A549 (cell line): ENCODE measurements around the gene YLPM1.

Experiments
- CTCF ChIP-seq: fragments of >200 bp; sonication (Bioruptor Twin); formaldehyde crosslinking; IDR thresholded peaks from 3 replicates; pipeline ENCODE4 v1.5.1; 2016
- ELK1 ChIP-seq: fragments of 150-350 bp; IDR thresholded peaks from 2 replicates; pipeline ENCODE4 v1.6.1; 2014; ENCODE audit warnings: low read depth, mild to moderate bottlenecking, low read length
- FOXS1 ChIP-seq: fragments of 250-450 bp; sonication (Bioruptor Pico); IDR thresholded peaks from 2 replicates; pipeline ENCODE4 v1.5.0; 2020; ENCODE audit warnings: mild to moderate bottlenecking, moderate library complexity
- JUN ChIP-seq, 2 experiments: fragments of >200 bp; sonication (Bioruptor Twin); formaldehyde crosslinking; IDR thresholded peaks; 2 replicates in 1 of 2; 3 replicates in 1 of 2; pipeline ENCODE4 v1.6.1; 2016 to 2017
- MAFK ChIP-seq: fragments of 450-650 bp; IDR thresholded peaks from 2 replicates; pipeline ENCODE4 v1.6.1; 2014; ENCODE audit not compliant: partially characterized antibody
- MAX ChIP-seq: IDR thresholded peaks from 2 replicates; pipeline ENCODE4 v1.6.1; 2012
- POLR2A ChIP-seq: IDR thresholded peaks from 2 replicates; pipeline ENCODE4 v1.6.1; 2012; ENCODE audit warnings: mild to moderate bottlenecking, low read length
- RAD21 ChIP-seq, 2 experiments: fragments of >200 bp in 1 of 2; sonication (Bioruptor Twin) in 1 of 2; formaldehyde crosslinking in 1 of 2; IDR thresholded peaks in 1 of 2; conservative IDR thresholded peaks in 1 of 2; 2 replicates in 1 of 2; 3 replicates in 1 of 2; pipeline ENCODE4 v1.6.1; 2012 to 2018; ENCODE audit warnings: inconsistent platforms in 1 of 2
- RCOR1 ChIP-seq: fragments of 150-350 bp; IDR thresholded peaks from 2 replicates; pipeline ENCODE4 v1.6.1; 2014; ENCODE audit warnings: antibody characterized with exemption, low read length, low read depth
- SMC3 ChIP-seq: fragments of >200 bp; sonication (Bioruptor Twin); formaldehyde crosslinking; IDR thresholded peaks from 3 replicates; pipeline ENCODE4 v1.6.1; 2018; ENCODE audit warnings: inconsistent platforms
- TP53 ChIP-seq: fragments of 250-450 bp; sonication (Bioruptor Pico); IDR thresholded peaks from 2 replicates; pipeline ENCODE4 v1.5.0; 2021; ENCODE audit warnings: mild to moderate bottlenecking, moderate library complexity
- ZNF302 ChIP-seq: fragments of 250-450 bp; sonication (Bioruptor Pico); IDR thresholded peaks from 2 replicates; pipeline ENCODE4 v1.9.0; 2021; ENCODE audit warnings: inconsistent platforms, mild to moderate bottlenecking, moderate library complexity

- TF ChIP-seq JUN (IDR thresholded peaks at IDR 0.05) (no peak), POLR2A (no peak), CTCF (no peak), ZNF302 (CRISPR knock-in tag) (no peak), RAD21 (conservative IDR thresholded peaks at IDR 0.05 in 1 of 2, IDR thresholded peaks at IDR 0.05 in 1 of 2) (no peak), MAFK (no peak), RCOR1 (no peak), SMC3 (no peak), ELK1 (no peak), TP53 (CRISPR knock-in tag) (no peak), FOXS1 (CRISPR knock-in tag) (no peak), MAX (no peak)
These were observed 6.8 kb upstream of the YLPM1 start for GRCh38 chr14:74756326-74756725.
